Gastrocnemius medialis (tissue), 4 donors: ENCODE data around the gene PPIB. TPM values are rescaled to one million over a fixed set of nuclear protein-coding genes. Genes with fewer than 3 reads are reported as not detected.
A peak's percentile ranks its signal among the peaks of the same experiment; 100 is the strongest.

Source experiments
- ATAC-seq, 2 donors: fragments of 150-250 bp; one replicate each; pipeline ENCODE4 v1.9.1; 2016
- DNase-seq, 2 donors: peaks; one replicate each; pipeline ENCODE4 v3.0.0-alpha.2; 2019
- H3K27ac ChIP-seq, 4 donors: fragments of 200-600 bp; sonication (generic); 1 replicate in 1 of 4; 2 replicates in 3 of 4; pipeline ENCODE4 v1.5.1; 2016 to 2018; ENCODE audit warnings: mild to moderate bottlenecking in 2 of 4, moderate library complexity in 1 of 4
- H3K27me3 ChIP-seq, 3 donors: fragments of 200-600 bp; sonication (generic) in 2 of 3; 1 replicate in 1 of 3; 2 replicates in 2 of 3; pipeline versions ENCODE4 v1.5.1 to v1.6.0; 2016 to 2019; ENCODE audit warnings: mild to moderate bottlenecking in 1 of 3, moderate library complexity in 1 of 3
- H3K36me3 ChIP-seq, 2 donors: fragments of 200-600 bp; sonication (generic) in 1 of 2; one replicate each; pipeline ENCODE4 v1.5.1; 2017 to 2018
- H3K4me1 ChIP-seq, 2 donors: fragments of 200-600 bp; sonication (generic) in 1 of 2; one replicate each; pipeline ENCODE4 v1.5.1; 2016 to 2017; ENCODE audit warnings: mild to moderate bottlenecking in 2 of 2
- H3K4me3 ChIP-seq, 4 donors: fragments of 200-600 bp; sonication (generic) in 3 of 4; 1 replicate in 1 of 4; 2 replicates in 3 of 4; pipeline ENCODE4 v1.5.1; 2016 to 2019; ENCODE audit warnings: mild to moderate bottlenecking in 2 of 4
- H3K9me3 ChIP-seq, 3 donors: fragments of 200-600 bp; sonication (generic) in 2 of 3; 1 replicate in 1 of 3; 2 replicates in 2 of 3; pipeline ENCODE4 v1.5.1; 2016 to 2019
- POLR2A ChIP-seq, 2 donors: fragments of 450-650 bp; IDR thresholded peaks; one replicate each; pipeline ENCODE4 v1.6.1; 2017; ENCODE audit warnings: antibody characterized with exemption in 2 of 2, mild to moderate bottlenecking in 2 of 2, moderate library complexity in 2 of 2
- in situ Hi-C, 4 donors: fragments of 200-750 bp; cut with MboI; loops; one replicate each; pipeline versions ENCODE4 v1.15.0 to v1.8.0; 2017; ENCODE audit warnings: low sequenced_read_pairs in 4 of 4
- intact Hi-C: fragments of 100-400 bp; cut with DNase I; formaldehyde crosslinking; loops from one replicate; pipeline ENCODE4 v1.15.1; 2023; ENCODE audit warnings: low total_unique reads
- total RNA-seq, 4 donors: library from RNA; depleted of rRNA; stranded (reverse); fragments of >200 nt; gene quantifications; one replicate each; pipeline versions ENCODE4 v1.1.0 to v1.2.3, GENCODE V29; 2016
- TF ChIP-seq, protein P1 (sequence below), 5 experiments: fragments of 450-650 bp in 3 of 5; fragments of 200-600 bp in 2 of 5; sonication (generic) in 2 of 5; IDR thresholded peaks in 4 of 5; conservative IDR thresholded peaks in 1 of 5; 1 replicate in 4 of 5; 2 replicates in 1 of 5; pipeline ENCODE4 v1.5.1; 2016 to 2019; ENCODE audit warnings: antibody characterized with exemption in 5 of 5, mild to moderate bottlenecking in 3 of 5, moderate library complexity in 3 of 5

The PPIB gene
- total RNA-seq, 4 donors from 2014 or later, result 26.8 to 78.5 (median 40.2) TPM

DNA sequence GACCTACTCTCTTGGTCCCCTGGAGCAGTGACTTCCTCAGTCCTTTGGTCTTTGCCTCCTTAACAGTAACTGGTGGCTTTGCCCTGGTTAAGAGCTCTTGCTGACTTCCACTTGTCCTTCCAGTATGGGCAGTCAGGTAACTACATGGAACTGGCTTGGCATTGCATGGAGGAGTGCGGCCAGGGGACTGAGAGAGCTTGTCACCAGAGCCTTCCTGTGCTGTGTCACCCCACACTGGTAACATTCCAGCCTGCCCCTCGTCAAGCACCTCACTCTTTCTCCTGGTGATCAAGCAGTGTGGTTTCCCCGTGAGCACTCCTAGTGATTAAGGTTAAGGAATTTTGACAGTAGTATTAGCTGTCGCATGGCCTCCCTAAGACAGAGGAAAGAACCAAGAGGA is 30.6 kb downstream of the PPIB start:
- no peak for TF ChIP-seq POLR2A (IDR thresholded peaks at IDR 0.05)
- TF ChIP-seq, protein P1, sequence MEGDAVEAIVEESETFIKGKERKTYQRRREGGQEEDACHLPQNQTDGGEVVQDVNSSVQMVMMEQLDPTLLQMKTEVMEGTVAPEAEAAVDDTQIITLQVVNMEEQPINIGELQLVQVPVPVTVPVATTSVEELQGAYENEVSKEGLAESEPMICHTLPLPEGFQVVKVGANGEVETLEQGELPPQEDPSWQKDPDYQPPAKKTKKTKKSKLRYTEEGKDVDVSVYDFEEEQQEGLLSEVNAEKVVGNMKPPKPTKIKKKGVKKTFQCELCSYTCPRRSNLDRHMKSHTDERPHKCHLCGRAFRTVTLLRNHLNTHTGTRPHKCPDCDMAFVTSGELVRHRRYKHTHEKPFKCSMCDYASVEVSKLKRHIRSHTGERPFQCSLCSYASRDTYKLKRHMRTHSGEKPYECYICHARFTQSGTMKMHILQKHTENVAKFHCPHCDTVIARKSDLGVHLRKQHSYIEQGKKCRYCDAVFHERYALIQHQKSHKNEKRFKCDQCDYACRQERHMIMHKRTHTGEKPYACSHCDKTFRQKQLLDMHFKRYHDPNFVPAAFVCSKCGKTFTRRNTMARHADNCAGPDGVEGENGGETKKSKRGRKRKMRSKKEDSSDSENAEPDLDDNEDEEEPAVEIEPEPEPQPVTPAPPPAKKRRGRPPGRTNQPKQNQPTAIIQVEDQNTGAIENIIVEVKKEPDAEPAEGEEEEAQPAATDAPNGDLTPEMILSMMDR (IDR thresholded peaks at IDR 0.05 in 4 of 5, conservative IDR thresholded peaks at IDR 0.05 in 1 of 5), result no peak
- ATAC-seq, result no peak
- in situ Hi-C loops (no loop called here), intact Hi-C loops (no loop called here)
- H3K4me3 ChIP-seq, result no peak overlapping the region
- H3K4me1 ChIP-seq, result peaks cover 5 to 9% of the 10 kb centered on the region in 2 donors
- H3K9me3 ChIP-seq, result no peaks in the 10 kb centered on the region
- H3K27ac ChIP-seq, result no peak overlapping the region
- no peak for DNase-seq
- H3K27me3 ChIP-seq, result no peaks in the 10 kb centered on the region
- H3K36me3 ChIP-seq, result peaks cover 8 to 97% of the 10 kb centered on the region in 2 donors

DNA sequence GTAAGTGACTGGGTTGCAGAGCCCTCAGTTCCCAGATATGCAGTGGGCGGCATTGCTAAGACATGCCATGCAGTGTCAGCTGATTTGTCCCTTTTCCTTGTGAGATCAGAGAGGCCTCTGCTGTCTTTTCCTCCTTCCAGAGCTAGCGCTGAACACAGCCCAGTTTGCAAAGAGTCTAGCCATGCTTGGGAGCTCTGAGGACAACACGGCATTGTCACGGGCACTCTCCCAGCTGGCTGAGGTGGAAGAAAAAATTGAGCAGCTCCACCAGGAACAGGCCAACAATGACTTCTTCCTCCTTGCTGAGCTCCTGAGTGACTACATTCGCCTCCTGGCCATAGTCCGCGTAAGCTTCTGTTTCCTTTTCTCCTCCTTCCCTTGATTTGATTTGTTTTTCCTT is 31.3 kb downstream of the PPIB start:
- in situ Hi-C loops (no loop called here), intact Hi-C loops (no loop called here)
- TF ChIP-seq, protein P1 (IDR thresholded peaks at IDR 0.05 in 4 of 5, conservative IDR thresholded peaks at IDR 0.05 in 1 of 5), result no peak
- no peak for TF ChIP-seq POLR2A (IDR thresholded peaks at IDR 0.05)
- peaks cover 8 to 97% of the 10 kb centered on the region in 2 donors for H3K36me3 ChIP-seq
- peaks cover 5 to 10% of the 10 kb centered on the region in 2 donors for H3K4me1 ChIP-seq
- DNase-seq, result no peak
- no peaks in the 10 kb centered on the region for H3K27me3 ChIP-seq
- H3K4me3 ChIP-seq, result no peak overlapping the region
- ATAC-seq, result no peak
- H3K27ac ChIP-seq, result no peak overlapping the region
- no peaks in the 10 kb centered on the region for H3K9me3 ChIP-seq

DNA sequence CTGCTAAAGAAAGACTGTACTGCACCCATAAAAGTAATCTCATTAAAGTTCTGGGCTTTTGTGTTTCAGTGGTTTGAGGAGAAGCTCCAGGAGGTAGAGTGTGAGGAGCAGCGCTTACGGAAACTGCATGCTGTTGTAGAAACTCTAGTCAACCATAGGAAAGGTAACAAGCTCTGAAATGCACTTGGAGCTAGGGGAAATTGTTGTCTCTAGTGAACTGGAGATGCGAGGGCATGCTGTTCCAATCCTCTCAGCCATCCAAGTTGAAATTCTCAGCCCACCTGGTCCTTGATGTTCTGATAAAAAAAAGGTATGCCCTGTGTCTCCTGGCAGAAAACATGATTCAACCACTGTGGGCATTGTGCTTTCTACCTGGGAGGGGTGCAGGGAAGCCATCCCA is 32.7 kb downstream of the PPIB start:
- intact Hi-C loops, result no loop called here
- Histone ChIP-seq H3K4me3 (no peak overlapping the region), H3K36me3 (peaks cover 8 to 94% of the 10 kb centered on the region in 2 donors), H3K9me3 (no peaks in the 10 kb centered on the region), H3K27ac (no peak overlapping the region), H3K27me3 (no peaks in the 10 kb centered on the region), H3K4me1 (peaks cover 5 to 10% of the 10 kb centered on the region in 2 donors)
- in situ Hi-C loops, result no loop called here
- ATAC-seq (no peak), DNase-seq (no peak)
- no peak for TF ChIP-seq POLR2A (IDR thresholded peaks at IDR 0.05)

DNA sequence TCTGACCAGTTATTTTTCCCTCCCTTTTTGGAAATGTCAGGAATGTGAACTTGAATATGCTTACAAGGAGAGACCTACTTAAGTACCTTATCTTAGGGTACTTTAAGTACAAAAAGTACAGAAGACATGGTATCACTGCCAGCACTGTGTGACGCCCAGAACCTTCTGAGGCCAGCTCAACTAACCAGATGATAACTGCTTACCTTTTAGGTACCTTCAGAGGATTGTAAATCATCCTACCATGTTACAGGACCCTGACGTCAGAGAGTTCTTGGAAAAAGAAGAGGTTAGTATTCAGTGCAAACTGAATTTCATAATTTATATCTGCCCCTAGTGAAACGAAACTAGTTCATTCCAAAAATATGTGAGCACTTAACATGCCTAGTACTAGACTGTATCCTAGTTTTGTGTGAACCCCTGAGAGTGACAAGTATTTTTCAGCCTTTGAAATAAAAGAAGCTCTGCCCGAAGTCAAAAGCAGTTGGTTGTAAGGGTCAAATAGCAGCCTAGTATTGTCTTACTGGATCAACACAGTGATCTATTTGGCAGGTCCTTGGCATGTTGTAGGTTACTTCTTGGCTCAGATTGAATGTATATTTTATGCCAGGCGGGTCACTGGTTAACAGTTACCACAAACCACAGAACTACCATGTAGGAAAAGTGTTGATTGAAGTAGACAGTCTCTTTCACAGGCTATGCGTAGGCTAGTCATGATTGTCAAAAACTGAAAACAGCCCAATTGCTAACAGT is 35.1 kb downstream of the PPIB start:
- Histone ChIP-seq H3K9me3 (no peaks in the 10 kb centered on the region), H3K27me3 (no peaks in the 10 kb centered on the region), H3K4me3 (peak overlapping the region in 1 of 4 donors; percentile 20), H3K27ac (peak overlapping the region; percentile 6 to 75 (median 45)), H3K36me3 (peaks cover 8 to 93% of the 10 kb centered on the region in 2 donors), H3K4me1 (peaks cover 5 to 10% of the 10 kb centered on the region in 2 donors)
- intact Hi-C loops (loop anchor here (5.0 kb wide), 1 partner anchor 1025 kb away; no protein-coding TSS in a partner anchor), in situ Hi-C loops (no loop called here)
- ATAC-seq, result peak; percentile 67 to 82
- DNase-seq, result no peak
- TF ChIP-seq, protein P1 (IDR thresholded peaks at IDR 0.05 in 4 of 5, conservative IDR thresholded peaks at IDR 0.05 in 1 of 5), result no peak
- no peak for TF ChIP-seq POLR2A (IDR thresholded peaks at IDR 0.05)

DNA sequence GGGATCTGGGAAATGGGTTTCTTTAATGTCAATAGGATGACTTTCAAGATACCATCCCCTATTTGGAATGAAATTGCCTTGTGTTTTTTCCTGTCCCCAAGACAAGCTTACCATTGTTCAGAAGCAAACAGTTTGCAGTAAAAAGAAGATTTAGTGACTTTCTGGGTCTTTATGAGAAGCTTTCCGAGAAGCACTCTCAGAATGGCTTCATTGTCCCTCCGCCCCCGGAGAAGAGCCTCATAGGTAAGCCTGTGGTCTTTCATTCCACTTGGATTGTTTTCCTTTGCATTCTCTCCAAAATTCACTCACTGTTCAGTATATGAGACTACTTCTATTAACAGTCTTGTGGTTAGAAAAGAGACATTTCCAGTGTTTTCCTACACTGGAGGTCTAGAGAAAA is 36.8 kb downstream of the PPIB start:
- DNase-seq (no peak), ATAC-seq (no peak)
- Histone ChIP-seq H3K36me3 (peaks cover 8 to 92% of the 10 kb centered on the region in 2 donors), H3K4me3 (no peak overlapping the region), H3K4me1 (peaks cover 5 to 10% of the 10 kb centered on the region in 2 donors), H3K27ac (no peak overlapping the region), H3K9me3 (no peaks in the 10 kb centered on the region), H3K27me3 (no peaks in the 10 kb centered on the region)
- intact Hi-C loops (loop anchor here (5.0 kb wide), 1 partner anchor 1026 kb away; no protein-coding TSS in a partner anchor), in situ Hi-C loops (no loop called here)
- TF ChIP-seq, protein P1 (IDR thresholded peaks at IDR 0.05 in 4 of 5, conservative IDR thresholded peaks at IDR 0.05 in 1 of 5), result no peak
- no peak for TF ChIP-seq POLR2A (IDR thresholded peaks at IDR 0.05)
